ENCODE results near the gene AMBRA1.

AMBRA1 gene

DNA sequence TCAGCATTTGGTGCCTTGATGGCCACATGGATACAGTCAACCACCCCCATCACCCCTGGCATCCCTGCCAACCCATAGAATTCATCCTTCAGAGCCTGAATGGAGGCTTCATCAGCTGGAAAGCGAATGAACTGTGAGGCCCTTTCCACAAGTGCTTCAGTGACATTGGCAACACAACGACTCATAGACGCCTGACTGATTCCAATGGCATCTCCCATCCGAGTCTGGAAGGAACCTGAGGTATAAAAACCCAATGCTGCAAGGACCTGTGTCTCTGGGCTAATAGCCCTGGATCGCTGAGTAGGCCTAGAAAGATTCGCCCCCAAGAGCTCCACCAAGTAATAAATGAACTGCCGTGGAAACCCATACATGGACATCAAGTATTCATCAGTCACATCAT is 21.9 kb upstream of the AMBRA1 start:
- DNase-seq (ENCODE audit: low read depth), result no peak
- H3K4me3 ChIP-seq (replicated peaks; ENCODE audit: low read depth, low read length), result no peak overlapping the region
- TF ChIP-seq, protein P1, sequence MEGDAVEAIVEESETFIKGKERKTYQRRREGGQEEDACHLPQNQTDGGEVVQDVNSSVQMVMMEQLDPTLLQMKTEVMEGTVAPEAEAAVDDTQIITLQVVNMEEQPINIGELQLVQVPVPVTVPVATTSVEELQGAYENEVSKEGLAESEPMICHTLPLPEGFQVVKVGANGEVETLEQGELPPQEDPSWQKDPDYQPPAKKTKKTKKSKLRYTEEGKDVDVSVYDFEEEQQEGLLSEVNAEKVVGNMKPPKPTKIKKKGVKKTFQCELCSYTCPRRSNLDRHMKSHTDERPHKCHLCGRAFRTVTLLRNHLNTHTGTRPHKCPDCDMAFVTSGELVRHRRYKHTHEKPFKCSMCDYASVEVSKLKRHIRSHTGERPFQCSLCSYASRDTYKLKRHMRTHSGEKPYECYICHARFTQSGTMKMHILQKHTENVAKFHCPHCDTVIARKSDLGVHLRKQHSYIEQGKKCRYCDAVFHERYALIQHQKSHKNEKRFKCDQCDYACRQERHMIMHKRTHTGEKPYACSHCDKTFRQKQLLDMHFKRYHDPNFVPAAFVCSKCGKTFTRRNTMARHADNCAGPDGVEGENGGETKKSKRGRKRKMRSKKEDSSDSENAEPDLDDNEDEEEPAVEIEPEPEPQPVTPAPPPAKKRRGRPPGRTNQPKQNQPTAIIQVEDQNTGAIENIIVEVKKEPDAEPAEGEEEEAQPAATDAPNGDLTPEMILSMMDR (IDR thresholded peaks at IDR 0.05; ENCODE audit: low read length, missing control alignments), result no peak

DNA sequence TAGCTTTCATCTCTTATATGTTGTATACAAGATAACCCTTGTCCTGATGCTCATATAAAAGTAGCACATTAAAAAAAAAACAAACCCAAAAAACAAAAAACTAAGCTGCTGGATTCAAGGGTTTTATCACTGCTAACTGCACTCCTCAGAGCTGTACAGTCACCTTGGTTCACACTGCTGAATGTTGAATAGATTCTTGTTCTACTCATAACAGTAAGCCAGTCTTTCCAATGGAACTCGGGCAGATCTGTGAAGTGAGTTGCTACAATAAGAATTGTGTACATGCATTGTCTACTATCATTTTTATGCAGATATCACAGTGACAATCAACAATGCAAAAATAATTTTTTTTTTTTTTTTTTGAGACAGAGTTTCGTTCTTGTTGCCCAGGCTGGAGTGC is 18.5 kb upstream of the AMBRA1 start:
- no peak overlapping the region for H3K4me3 ChIP-seq (replicated peaks; ENCODE audit: low read depth, low read length)
- DNase-seq (ENCODE audit: low read depth), result no peak
- TF ChIP-seq, protein P1 (IDR thresholded peaks at IDR 0.05; ENCODE audit: low read length, missing control alignments), result no peak

DNA sequence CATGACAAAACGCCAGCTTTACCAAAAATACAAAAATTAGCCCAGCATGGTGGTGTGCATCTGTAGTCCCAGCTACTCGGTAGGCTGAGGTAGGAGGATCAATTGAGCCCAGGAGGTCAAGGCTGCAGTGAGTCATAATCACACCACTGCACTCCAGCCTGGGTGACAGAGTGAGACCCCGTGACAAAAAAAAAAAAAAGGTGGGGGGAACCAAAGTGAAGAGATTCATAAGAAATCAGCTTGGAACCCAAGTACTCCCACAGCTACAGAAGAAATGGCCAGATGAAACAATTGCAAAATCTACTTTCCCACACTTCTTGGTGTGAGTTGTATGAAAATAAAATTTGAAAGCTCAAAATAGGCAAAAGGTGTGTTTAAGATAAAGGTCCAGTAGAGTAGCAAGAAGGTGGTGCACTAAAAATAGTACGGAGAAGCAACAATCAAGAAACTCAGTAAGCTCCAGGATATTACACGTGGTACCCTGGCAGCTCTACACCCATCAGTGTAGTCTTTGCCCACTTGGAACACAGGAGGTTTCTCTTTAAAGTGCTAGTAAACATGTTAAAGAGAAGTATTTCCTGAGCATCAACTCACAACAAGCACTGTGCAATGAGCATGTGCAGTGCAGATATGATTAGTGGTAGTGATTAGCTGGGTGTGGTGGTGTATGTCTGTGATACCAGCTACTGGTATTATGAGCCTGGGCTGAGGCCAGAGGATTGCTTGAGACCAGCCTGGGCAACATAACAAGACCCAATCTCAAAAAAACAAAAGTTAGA is 17.9 kb upstream of the AMBRA1 start:
- TF ChIP-seq, protein P1 (IDR thresholded peaks at IDR 0.05; ENCODE audit: low read length, missing control alignments), result no peak
- H3K4me3 ChIP-seq (replicated peaks; ENCODE audit: low read depth, low read length), result no peak overlapping the region
- no peak for DNase-seq (ENCODE audit: low read depth)

DNA sequence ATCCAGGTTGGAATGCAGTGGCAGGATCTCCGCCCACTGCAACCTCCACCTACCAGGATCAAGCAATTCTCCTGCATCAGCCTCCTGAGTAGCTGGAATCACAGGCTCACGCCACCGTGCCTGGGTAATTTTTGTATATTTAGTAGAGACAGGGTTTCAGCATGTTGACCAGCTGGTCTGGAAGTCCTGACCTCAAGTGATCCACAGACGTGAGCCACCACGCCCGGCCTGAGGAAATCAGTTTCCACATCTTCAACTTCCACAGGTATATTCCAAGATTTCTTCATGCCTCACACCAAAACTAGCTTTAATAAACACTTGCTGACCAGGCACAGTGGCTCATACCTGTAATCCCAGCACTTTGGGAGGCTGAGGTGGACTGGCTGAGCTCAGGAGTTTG is 15.6 kb upstream of the AMBRA1 start:
- TF ChIP-seq, protein P1 (IDR thresholded peaks at IDR 0.05; ENCODE audit: low read length, missing control alignments), result no peak
- H3K4me3 ChIP-seq (replicated peaks; ENCODE audit: low read depth, low read length), result no peak overlapping the region
- DNase-seq (ENCODE audit: low read depth), result no peak

DNA sequence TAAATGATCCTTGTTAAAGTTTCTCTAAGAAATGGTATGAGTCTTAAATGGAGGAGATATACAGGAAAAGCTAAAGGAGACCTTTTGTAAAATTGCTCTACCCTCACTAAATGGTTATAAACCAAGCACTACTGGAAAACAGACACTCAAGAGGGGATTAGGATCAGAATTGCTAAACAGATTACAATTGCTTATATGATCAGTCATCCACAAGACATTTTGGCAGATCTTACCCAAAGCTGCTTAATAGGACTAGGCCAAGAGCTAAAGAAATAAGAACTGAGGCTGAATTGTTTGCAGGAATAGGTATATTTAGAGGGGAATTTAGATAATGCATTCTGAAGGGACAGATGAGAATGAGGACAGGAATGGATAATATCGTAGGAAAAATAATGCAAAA is 13.7 kb upstream of the AMBRA1 start:
- H3K4me3 ChIP-seq (replicated peaks; ENCODE audit: low read depth, low read length), result no peak overlapping the region
- TF ChIP-seq, protein P1 (IDR thresholded peaks at IDR 0.05; ENCODE audit: low read length, missing control alignments), result no peak
- no peak for DNase-seq (ENCODE audit: low read depth)

DNA sequence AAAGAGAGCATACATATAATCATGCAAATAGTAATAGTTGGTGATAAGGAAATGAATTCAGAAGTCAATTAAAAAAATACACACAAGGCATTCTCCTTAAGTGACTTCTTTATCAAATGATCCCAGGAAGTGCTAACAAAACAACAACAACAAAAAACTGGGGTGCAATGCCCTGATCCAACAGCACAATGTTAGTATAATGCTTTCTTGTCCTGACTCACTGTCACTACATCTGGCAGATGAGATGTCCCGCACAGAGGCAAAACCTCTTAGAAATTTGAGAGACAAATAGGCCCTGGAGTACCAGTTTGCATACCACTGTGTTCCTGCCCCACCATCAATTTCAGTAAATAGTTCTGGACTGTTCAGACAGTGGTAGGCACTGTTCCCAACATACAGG is 11.0 kb upstream of the AMBRA1 start:
- no peak overlapping the region for H3K4me3 ChIP-seq (replicated peaks; ENCODE audit: low read depth, low read length)
- TF ChIP-seq, protein P1 (IDR thresholded peaks at IDR 0.05; ENCODE audit: low read length, missing control alignments), result no peak
- no peak for DNase-seq (ENCODE audit: low read depth)

Measured in fibroblast of pulmonary artery (primary cell).